HEK293 (cell line): Measurements from ENCODE around the gene ATP2C1.

Experiments
- GLIS2 ChIP-seq: fragments of 450-650 bp; formaldehyde crosslinking; IDR thresholded peaks from 2 replicates; pipeline ENCODE4 v1.5.1; 2016; ENCODE audit warnings: missing biosample characterization, missing genetic modification characterization
- KLF1 ChIP-seq: fragments of 450-650 bp; formaldehyde crosslinking; IDR thresholded peaks from 2 replicates; pipeline ENCODE4 v1.5.1; 2016; ENCODE audit warnings: missing biosample characterization, missing genetic modification characterization
- KLF16 ChIP-seq: fragments of 450-650 bp; formaldehyde crosslinking; IDR thresholded peaks from 2 replicates; pipeline ENCODE4 v1.5.1; 2017; ENCODE audit warnings: missing biosample characterization, missing genetic modification characterization
- ZBTB8A ChIP-seq: fragments of 450-650 bp; formaldehyde crosslinking; IDR thresholded peaks from 2 replicates; pipeline ENCODE4 v1.5.1; 2016; ENCODE audit warnings: missing biosample characterization, missing genetic modification characterization
- ZNF121 ChIP-seq: fragments of 450-650 bp; formaldehyde crosslinking; IDR thresholded peaks from 2 replicates; pipeline ENCODE4 v1.5.1; 2016; ENCODE audit warnings: missing biosample characterization, missing genetic modification characterization
- ZNF2 ChIP-seq: fragments of 450-650 bp; formaldehyde crosslinking; IDR thresholded peaks from 2 replicates; pipeline ENCODE4 v1.5.1; 2016; ENCODE audit warnings: missing biosample characterization, missing genetic modification characterization
- ZNF473 ChIP-seq: fragments of 450-650 bp; formaldehyde crosslinking; IDR thresholded peaks from 2 replicates; pipeline ENCODE4 v1.5.1; 2017; ENCODE audit warnings: missing biosample characterization, missing genetic modification characterization
- ZNF514 ChIP-seq: fragments of 450-650 bp; formaldehyde crosslinking; IDR thresholded peaks from 2 replicates; pipeline ENCODE4 v1.5.1; 2016; ENCODE audit warnings: missing biosample characterization, missing genetic modification characterization
- ZNF521 ChIP-seq: fragments of 450-650 bp; formaldehyde crosslinking; IDR thresholded peaks from 2 replicates; pipeline ENCODE4 v1.5.1; 2017; ENCODE audit warnings: missing biosample characterization, mild to moderate bottlenecking, missing genetic modification characterization
- ZNF830 ChIP-seq: fragments of 450-650 bp; IDR thresholded peaks from 2 replicates; pipeline ENCODE4 v1.5.0; 2018; ENCODE audit warnings: missing biosample characterization, missing genetic modification characterization, low read depth, mild to moderate bottlenecking, moderate library complexity
- TF ChIP-seq, protein P1 (sequence below): fragments of 450-650 bp; formaldehyde crosslinking; IDR thresholded peaks from 2 replicates; pipeline ENCODE4 v1.5.1; 2016; ENCODE audit warnings: missing biosample characterization, missing genetic modification characterization
- TF ChIP-seq, protein P2 (sequence below): fragments of 450-650 bp; formaldehyde crosslinking; IDR thresholded peaks from 2 replicates; pipeline ENCODE4 v1.5.1; 2016; ENCODE audit warnings: missing biosample characterization, missing genetic modification characterization
- TF ChIP-seq, protein P3 (sequence below): sonication (generic); formaldehyde crosslinking; IDR thresholded peaks from 2 replicates; pipeline ENCODE4 v1.8.1; 2022; ENCODE audit warnings: mild to moderate bottlenecking, moderate library complexity, missing genetic modification reagents

DNA sequence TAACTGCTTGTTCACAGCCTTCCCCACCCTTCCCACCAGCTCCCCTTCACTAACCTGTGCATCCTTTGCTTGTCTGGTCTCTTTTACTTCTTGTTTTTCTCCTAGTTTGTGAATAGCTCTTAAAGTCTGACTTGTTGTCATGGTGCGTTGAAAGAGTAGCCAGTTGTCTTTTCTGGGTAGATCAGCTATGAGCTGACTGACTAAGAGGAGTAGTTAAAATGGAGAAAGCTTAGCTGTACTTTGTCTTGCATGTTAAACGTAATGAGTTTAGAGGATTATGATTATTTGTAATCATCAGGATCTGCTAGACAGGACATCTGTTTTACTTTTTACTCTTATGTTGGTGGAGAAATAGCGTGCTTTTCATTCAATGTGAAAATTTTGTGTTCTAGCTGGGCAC is 35.9 kb downstream of the ATP2C1 start:
- TF ChIP-seq KLF1 (tag by site-specific recombination) (no peak), GLIS2 (tag by site-specific recombination) (no peak), ZNF830 (no peak), ZNF2 (tag by site-specific recombination) (no peak), KLF16 (tag by site-specific recombination) (no peak), ZNF521 (tag by site-specific recombination) (no peak), ZNF121 (tag by site-specific recombination) (no peak), ZNF473 (tag by site-specific recombination) (no peak), ZNF514 (tag by site-specific recombination) (no peak), ZBTB8A (tag by site-specific recombination) (no peak)
- TF ChIP-seq, protein P1, sequence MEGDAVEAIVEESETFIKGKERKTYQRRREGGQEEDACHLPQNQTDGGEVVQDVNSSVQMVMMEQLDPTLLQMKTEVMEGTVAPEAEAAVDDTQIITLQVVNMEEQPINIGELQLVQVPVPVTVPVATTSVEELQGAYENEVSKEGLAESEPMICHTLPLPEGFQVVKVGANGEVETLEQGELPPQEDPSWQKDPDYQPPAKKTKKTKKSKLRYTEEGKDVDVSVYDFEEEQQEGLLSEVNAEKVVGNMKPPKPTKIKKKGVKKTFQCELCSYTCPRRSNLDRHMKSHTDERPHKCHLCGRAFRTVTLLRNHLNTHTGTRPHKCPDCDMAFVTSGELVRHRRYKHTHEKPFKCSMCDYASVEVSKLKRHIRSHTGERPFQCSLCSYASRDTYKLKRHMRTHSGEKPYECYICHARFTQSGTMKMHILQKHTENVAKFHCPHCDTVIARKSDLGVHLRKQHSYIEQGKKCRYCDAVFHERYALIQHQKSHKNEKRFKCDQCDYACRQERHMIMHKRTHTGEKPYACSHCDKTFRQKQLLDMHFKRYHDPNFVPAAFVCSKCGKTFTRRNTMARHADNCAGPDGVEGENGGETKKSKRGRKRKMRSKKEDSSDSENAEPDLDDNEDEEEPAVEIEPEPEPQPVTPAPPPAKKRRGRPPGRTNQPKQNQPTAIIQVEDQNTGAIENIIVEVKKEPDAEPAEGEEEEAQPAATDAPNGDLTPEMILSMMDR (tag by site-specific recombination): no peak
- TF ChIP-seq, protein P2, sequence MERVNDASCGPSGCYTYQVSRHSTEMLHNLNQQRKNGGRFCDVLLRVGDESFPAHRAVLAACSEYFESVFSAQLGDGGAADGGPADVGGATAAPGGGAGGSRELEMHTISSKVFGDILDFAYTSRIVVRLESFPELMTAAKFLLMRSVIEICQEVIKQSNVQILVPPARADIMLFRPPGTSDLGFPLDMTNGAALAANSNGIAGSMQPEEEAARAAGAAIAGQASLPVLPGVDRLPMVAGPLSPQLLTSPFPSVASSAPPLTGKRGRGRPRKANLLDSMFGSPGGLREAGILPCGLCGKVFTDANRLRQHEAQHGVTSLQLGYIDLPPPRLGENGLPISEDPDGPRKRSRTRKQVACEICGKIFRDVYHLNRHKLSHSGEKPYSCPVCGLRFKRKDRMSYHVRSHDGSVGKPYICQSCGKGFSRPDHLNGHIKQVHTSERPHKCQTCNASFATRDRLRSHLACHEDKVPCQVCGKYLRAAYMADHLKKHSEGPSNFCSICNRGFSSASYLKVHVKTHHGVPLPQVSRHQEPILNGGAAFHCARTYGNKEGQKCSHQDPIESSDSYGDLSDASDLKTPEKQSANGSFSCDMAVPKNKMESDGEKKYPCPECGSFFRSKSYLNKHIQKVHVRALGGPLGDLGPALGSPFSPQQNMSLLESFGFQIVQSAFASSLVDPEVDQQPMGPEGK: no peak
- TF ChIP-seq, protein P3, sequence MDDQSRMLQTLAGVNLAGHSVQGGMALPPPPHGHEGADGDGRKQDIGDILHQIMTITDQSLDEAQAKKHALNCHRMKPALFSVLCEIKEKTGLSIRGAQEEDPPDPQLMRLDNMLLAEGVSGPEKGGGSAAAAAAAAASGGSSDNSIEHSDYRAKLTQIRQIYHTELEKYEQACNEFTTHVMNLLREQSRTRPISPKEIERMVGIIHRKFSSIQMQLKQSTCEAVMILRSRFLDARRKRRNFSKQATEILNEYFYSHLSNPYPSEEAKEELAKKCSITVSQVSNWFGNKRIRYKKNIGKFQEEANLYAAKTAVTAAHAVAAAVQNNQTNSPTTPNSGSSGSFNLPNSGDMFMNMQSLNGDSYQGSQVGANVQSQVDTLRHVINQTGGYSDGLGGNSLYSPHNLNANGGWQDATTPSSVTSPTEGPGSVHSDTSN (CRISPR knock-in tag): no peak
